Trophoblast cell (in vitro differentiated cells and primary cell): ENCODE results near the gene GLRX.
A peak's percentile ranks its signal among the peaks of the same experiment; 100 is the strongest.

Experiments used
- DNase-seq, 2 donors: peaks; one replicate each; pipeline ENCODE4 v3.0.0-alpha.2; 2016
- H2AFZ ChIP-seq: 2 replicates; pipeline ENCODE4 v1.6.1; 2013; ENCODE audit warnings: low read length, moderate library complexity, mild to moderate bottlenecking; ENCODE audit not compliant: insufficient read depth, poor library complexity
- H2AK5ac ChIP-seq: 2 replicates; pipeline ENCODE4 v1.6.1; 2013; ENCODE audit warnings: mild to moderate bottlenecking, low read length
- H2BK120ac ChIP-seq: 2 replicates; pipeline ENCODE4 v1.6.1; 2013; ENCODE audit warnings: low read length, mild to moderate bottlenecking, moderate library complexity; ENCODE audit not compliant: insufficient read depth, poor library complexity
- H2BK12ac ChIP-seq: 2 replicates; pipeline ENCODE4 v1.6.1; 2013; ENCODE audit warnings: mild to moderate bottlenecking, low read length, moderate library complexity
- H2BK5ac ChIP-seq: 2 replicates; pipeline ENCODE4 v1.6.1; 2013; ENCODE audit warnings: low read length, low read depth, moderate library complexity, mild to moderate bottlenecking; ENCODE audit not compliant: poor library complexity
- H3K14ac ChIP-seq: 2 replicates; pipeline ENCODE4 v1.6.1; 2013; ENCODE audit warnings: mild to moderate bottlenecking, low read length
- H3K18ac ChIP-seq: 2 replicates; pipeline ENCODE4 v1.6.1; 2013; ENCODE audit warnings: mild to moderate bottlenecking, low read length
- H3K23ac ChIP-seq: 2 replicates; pipeline ENCODE4 v1.6.1; 2013; ENCODE audit warnings: low read length
- H3K27ac ChIP-seq: 2 replicates; pipeline ENCODE4 v1.5.1; 2013; ENCODE audit warnings: low read depth, mild to moderate bottlenecking, inconsistent platforms, low read length, moderate library complexity
- H3K27me3 ChIP-seq: 2 replicates; pipeline ENCODE4 v1.6.1; 2013; ENCODE audit warnings: inconsistent platforms, mild to moderate bottlenecking, low read length, moderate library complexity; ENCODE audit not compliant: insufficient read depth
- H3K36me3 ChIP-seq, 2 experiments: 1 replicate in 1 of 2; 2 replicates in 1 of 2; pipeline ENCODE4 v1.6.1; 2013; ENCODE audit warnings: low read length in 2 of 2, mild to moderate bottlenecking in 2 of 2, moderate library complexity in 1 of 2; ENCODE audit not compliant: insufficient read depth in 2 of 2, control insufficient read depth in 1 of 2
- H3K4ac ChIP-seq: 2 replicates; pipeline ENCODE4 v1.6.1; 2013; ENCODE audit warnings: low read depth, mild to moderate bottlenecking, low read length, moderate library complexity
- H3K4me1 ChIP-seq, 2 experiments: 1 replicate in 1 of 2; 2 replicates in 1 of 2; pipeline ENCODE4 v1.6.1; 2013; ENCODE audit warnings: low read length in 2 of 2, mild to moderate bottlenecking in 2 of 2, moderate library complexity in 1 of 2; ENCODE audit not compliant: insufficient read depth in 2 of 2, control insufficient read depth in 1 of 2
- H3K4me2 ChIP-seq: 2 replicates; pipeline ENCODE4 v1.6.1; 2013; ENCODE audit warnings: inconsistent platforms, mild to moderate bottlenecking, low read length, moderate library complexity
- H3K4me3 ChIP-seq: 2 replicates; pipeline ENCODE4 v1.5.1; 2013; ENCODE audit warnings: mild to moderate bottlenecking, low read depth, low read length, inconsistent platforms
- H3K79me1 ChIP-seq: one replicate; pipeline ENCODE4 v1.6.1; 2013; ENCODE audit warnings: low read length
- H3K79me2 ChIP-seq: 2 replicates; pipeline ENCODE4 v1.6.1; 2013; ENCODE audit warnings: low read length, mild to moderate bottlenecking; ENCODE audit not compliant: control insufficient read depth, insufficient read depth, poor library complexity
- H3K9ac ChIP-seq: 2 replicates; pipeline ENCODE4 v1.6.1; 2013; ENCODE audit warnings: mild to moderate bottlenecking, low read length
- H3K9me3 ChIP-seq: 2 replicates; pipeline ENCODE4 v1.6.1; 2013; ENCODE audit warnings: low read depth, mild to moderate bottlenecking, control low read depth, inconsistent platforms, low read length; ENCODE audit not compliant: insufficient read depth
- H4K12ac ChIP-seq: 2 replicates; pipeline ENCODE4 v1.6.1; 2013; ENCODE audit warnings: low read depth, mild to moderate bottlenecking, low read length, moderate library complexity
- H4K8ac ChIP-seq: 2 replicates; pipeline ENCODE4 v1.6.1; 2013; ENCODE audit warnings: low read depth, mild to moderate bottlenecking, low read length, moderate library complexity
- H4K91ac ChIP-seq: one replicate; pipeline ENCODE4 v1.6.1; 2013; ENCODE audit warnings: low read depth, mild to moderate bottlenecking, low read length, moderate library complexity
- WGBS: extraction: QIAGEN DNeasy Blood & Tissue Kit; methylation state at CpG from one replicate; pipeline ENCODE4 v1.1.7; 2013; ENCODE audit warnings: missing lambda C conversion rate; ENCODE audit not compliant: insufficient read length, insufficient coverage; ENCODE audit errors: extremely low coverage; 5-methylcytosine and 5-hydroxymethylcytosine counted together

Gene GLRX

DNA sequence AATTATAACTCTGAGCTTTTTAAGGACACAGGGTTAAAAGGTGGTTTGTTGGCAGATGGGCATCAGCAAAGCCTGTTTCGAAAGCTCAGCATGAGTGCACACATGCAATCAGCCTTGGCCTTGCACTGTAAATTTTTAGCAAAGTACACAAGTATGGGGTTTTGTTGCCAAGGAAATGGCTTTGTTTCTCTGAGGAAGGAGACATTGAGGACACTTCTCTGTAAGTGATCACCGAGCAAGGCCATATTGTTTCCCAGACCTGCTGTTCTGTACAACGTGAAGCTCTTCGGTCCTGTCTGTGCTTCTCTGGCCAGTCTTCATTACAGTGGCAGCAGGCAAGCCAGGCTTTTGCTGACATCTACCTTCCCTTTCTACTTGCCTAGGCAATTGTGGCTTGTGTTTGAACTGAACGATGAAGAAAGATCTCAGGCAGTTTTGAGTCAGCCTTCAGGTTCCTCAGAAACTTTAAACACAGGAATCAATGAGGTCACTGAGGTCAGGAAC is 27.9 kb upstream of the GLRX start:
- Histone ChIP-seq H2AK5ac (no peak overlapping the region), H3K79me2 (no peaks in the 10 kb centered on the region), H3K9me3 (peaks cover 3% of the 10 kb centered on the region), H3K9ac (no peak overlapping the region), H3K23ac (no peak overlapping the region), H3K27ac (no peak overlapping the region), H3K4ac (no peak overlapping the region), H4K91ac (no peak overlapping the region), H4K12ac (no peak overlapping the region), H3K79me1 (no peaks in the 10 kb centered on the region), H2BK120ac (no peak overlapping the region), H3K36me3 (no peaks in the 10 kb centered on the region), H2AFZ (no peak overlapping the region), H3K18ac (no peak overlapping the region), H3K4me2 (no peak overlapping the region), H2BK5ac (no peak overlapping the region), H3K27me3 (no peaks in the 10 kb centered on the region), H2BK12ac (no peak overlapping the region), H3K14ac (no peak overlapping the region), H3K4me3 (no peak overlapping the region), H3K4me1 (peaks cover 0 to 7% of the 10 kb centered on the region in 2 experiments), H4K8ac (no peak overlapping the region)
- no peak for DNase-seq
- WGBS: no CpG with 5 or more reads among the region's 5 CpGs

DNA sequence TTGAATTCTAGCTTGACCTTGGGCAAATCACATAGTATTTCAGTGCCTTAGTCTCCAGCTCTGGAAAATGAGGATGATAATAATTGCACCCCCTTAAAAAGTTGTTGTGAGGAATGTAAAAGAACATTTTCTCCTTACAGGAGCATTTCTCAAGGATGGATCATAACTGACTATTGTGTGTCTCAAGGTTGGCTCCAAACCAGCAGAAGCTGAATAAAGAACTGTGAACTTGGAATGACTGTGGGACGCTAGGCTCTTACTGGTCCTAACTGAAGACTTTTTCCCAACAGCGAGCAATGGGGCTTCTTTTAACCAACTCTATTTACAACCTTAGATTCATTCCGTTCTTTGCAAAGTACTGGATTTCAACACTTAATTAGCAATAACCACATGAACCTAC is 26.2 kb upstream of the GLRX start:
- no peak overlapping the region for H2BK5ac ChIP-seq
- no peak overlapping the region for H3K27ac ChIP-seq
- H3K27me3 ChIP-seq: no peaks in the 10 kb centered on the region
- H3K9me3 ChIP-seq: no peaks in the 10 kb centered on the region
- no peak overlapping the region for H4K8ac ChIP-seq
- H4K91ac ChIP-seq: no peak overlapping the region
- H3K14ac ChIP-seq: no peak overlapping the region
- no peaks in the 10 kb centered on the region for H3K79me1 ChIP-seq
- H2BK120ac ChIP-seq: no peak overlapping the region
- no peak overlapping the region for H2AFZ ChIP-seq
- no peak overlapping the region for H2BK12ac ChIP-seq
- peaks cover 0 to 7% of the 10 kb centered on the region in 2 experiments for H3K4me1 ChIP-seq
- H3K9ac ChIP-seq: no peak overlapping the region
- WGBS: no CpG with 5 or more reads among the region's 3 CpGs
- H3K4me2 ChIP-seq: no peak overlapping the region
- H2AK5ac ChIP-seq: no peak overlapping the region
- no peak overlapping the region for H3K4me3 ChIP-seq
- no peak overlapping the region for H3K23ac ChIP-seq
- no peak for DNase-seq
- no peak overlapping the region for H3K4ac ChIP-seq
- no peak overlapping the region for H4K12ac ChIP-seq
- no peaks in the 10 kb centered on the region for H3K79me2 ChIP-seq
- H3K36me3 ChIP-seq: no peaks in the 10 kb centered on the region
- H3K18ac ChIP-seq: no peak overlapping the region

DNA sequence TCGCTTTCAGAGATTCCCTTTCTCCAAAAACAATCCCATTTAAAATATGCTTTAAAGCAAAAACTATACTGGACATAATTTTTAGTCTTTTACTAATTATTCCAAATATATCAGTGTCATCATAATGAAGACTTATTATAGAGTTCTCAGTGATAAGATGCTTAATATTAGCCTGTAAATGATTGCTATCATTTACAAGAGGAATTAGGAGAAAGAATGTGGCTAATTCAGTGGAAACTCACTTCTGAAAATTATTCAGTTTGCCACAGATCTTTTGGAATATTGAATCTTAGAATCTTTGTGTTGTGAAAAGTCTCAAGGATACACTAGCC is 24.7 kb upstream of the GLRX start:
- Histone ChIP-seq H2AK5ac (no peak overlapping the region), H2BK12ac (no peak overlapping the region), H3K79me1 (peaks cover 3% of the 10 kb centered on the region), H4K8ac (no peak overlapping the region), H3K27me3 (no peaks in the 10 kb centered on the region), H3K18ac (no peak overlapping the region), H3K36me3 (no peaks in the 10 kb centered on the region), H3K79me2 (peaks cover 2% of the 10 kb centered on the region), H4K91ac (no peak overlapping the region), H3K4ac (no peak overlapping the region), H3K9ac (no peak overlapping the region), H3K14ac (no peak overlapping the region), H4K12ac (no peak overlapping the region), H2BK5ac (no peak overlapping the region), H2BK120ac (no peak overlapping the region), H3K9me3 (no peaks in the 10 kb centered on the region), H3K23ac (no peak overlapping the region), H3K4me3 (no peak overlapping the region), H2AFZ (no peak overlapping the region), H3K27ac (no peak overlapping the region), H3K4me2 (no peak overlapping the region), H3K4me1 (peaks cover 7% of the 10 kb centered on the region in 2 experiments)
- DNase-seq: no peak
- no CpG with 5 or more reads among the region's 1 CpG for WGBS

DNA sequence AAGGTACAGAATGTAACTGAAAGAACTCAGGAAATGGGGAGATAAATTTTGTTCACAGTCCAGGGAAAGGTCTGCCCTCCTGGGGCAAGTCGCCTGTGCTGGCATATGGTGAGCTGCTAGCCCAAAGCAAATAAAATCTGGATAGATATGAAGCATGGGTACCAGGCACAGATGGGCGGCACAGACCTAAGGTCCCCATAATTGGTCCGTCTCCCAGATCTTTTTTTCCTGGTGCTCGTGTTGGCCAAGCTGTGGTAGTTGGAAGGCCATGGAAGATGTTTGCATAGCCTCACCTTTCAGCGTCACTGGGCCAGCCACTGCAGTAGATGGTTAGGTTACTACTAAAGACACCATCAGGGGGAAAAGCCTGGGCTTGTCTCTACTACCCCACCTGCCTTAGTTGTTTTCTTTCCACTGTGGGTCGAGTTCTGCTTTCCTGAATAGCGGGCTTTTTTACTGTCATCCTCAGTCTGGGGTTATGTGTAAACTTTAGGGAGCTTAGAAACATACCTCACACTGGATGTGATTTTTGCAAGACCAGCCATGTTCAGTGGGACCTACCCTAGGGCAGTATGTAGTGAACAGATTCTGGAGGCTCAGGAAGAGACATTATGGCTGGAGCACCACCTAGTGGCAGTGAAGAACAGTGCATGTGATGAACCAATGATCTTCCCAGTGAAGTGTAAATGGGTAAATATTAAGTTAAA is 24.2 kb upstream of the GLRX start:
- no peak overlapping the region for H3K14ac ChIP-seq
- H2BK5ac ChIP-seq: peak overlapping the region; percentile 0
- H2BK120ac ChIP-seq: peak overlapping the region; percentile 0
- DNase-seq: peak; percentile 56 to 90
- no peak overlapping the region for H4K12ac ChIP-seq
- H3K9me3 ChIP-seq: no peaks in the 10 kb centered on the region
- no peak overlapping the region for H2AK5ac ChIP-seq
- no peaks in the 10 kb centered on the region for H3K36me3 ChIP-seq
- H3K18ac ChIP-seq: peak overlapping the region; percentile 9
- H4K8ac ChIP-seq: no peak overlapping the region
- no CpG with 5 or more reads among the region's 7 CpGs for WGBS
- H2BK12ac ChIP-seq: peak overlapping the region; percentile 52
- H3K27me3 ChIP-seq: no peaks in the 10 kb centered on the region
- no peak overlapping the region for H2AFZ ChIP-seq
- H3K4me3 ChIP-seq: no peak overlapping the region
- no peak overlapping the region for H3K9ac ChIP-seq
- peaks cover 6% of the 10 kb centered on the region for H3K79me1 ChIP-seq
- no peak overlapping the region for H3K23ac ChIP-seq
- H4K91ac ChIP-seq: peak overlapping the region; percentile 68
- no peak overlapping the region for H3K4me2 ChIP-seq
- H3K79me2 ChIP-seq: peaks cover 2% of the 10 kb centered on the region
- peaks cover 7% of the 10 kb centered on the region in 2 experiments for H3K4me1 ChIP-seq
- H3K4ac ChIP-seq: no peak overlapping the region
- no peak overlapping the region for H3K27ac ChIP-seq
